ENCODE data around the gene TSR3.

- TF ChIP-seq CTCF (conservative IDR thresholded peaks at IDR 0.05 in 1 of 2, IDR thresholded peaks at IDR 0.05 in 1 of 2; ENCODE audit: extremely low read depth in 1 of 2, insufficient read depth in 1 of 2, low read depth in 1 of 2, low read length in 2 of 2), result no peak
- no peak for TF ChIP-seq EZH2 (IDR thresholded peaks at IDR 0.05; ENCODE audit: borderline replicate concordance, low read length)
These were observed 46.1 kb upstream of the TSR3 start for GRCh38 chr16:1397779-1398178.

Measured in mammary epithelial cell (primary cell).